ENCODE data around the gene MRTFB. TPM values are rescaled to one million over a fixed set of nuclear protein-coding genes. Genes with fewer than 3 reads are reported as not detected.

MRTFB gene
- total and polyA plus RNA-seq, 2 experiments from 2014 or later: 13.9 to 22.2 TPM

DNA sequence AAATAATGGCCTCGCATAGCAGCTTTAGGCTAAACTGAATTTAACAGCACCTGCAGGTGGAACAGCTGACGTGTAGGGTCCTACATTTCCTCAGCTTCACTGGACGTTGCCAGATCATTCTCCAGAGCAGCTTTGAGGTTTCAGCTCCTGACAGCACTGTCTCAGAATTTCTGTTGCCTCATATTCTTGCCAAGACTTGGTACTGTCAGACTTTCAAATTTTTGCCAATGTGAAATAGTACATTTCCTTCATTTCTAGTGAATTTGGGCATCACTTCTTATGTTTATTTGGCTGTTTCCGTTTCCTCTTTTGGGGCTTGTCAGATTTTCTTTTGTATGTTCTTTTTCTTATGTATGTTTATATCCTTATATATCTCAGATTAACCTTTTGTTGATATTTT, 48.7 kb downstream of the MRTFB start:
- H3K4me3 Mint-ChIP-seq: no peak overlapping the region
- ATAC-seq (no peak), DNase-seq (ENCODE audit: low spot score) (no peak)
- H3K36me3 ChIP-seq (ENCODE audit: insufficient read depth): no peaks in the 10 kb centered on the region
- H3K4me2 ChIP-seq: no peak overlapping the region
- peaks cover 80% of the 10 kb centered on the region for H3K79me2 ChIP-seq (replicated peaks; ENCODE audit: insufficient read depth)
- H3F3A ChIP-seq (replicated peaks; ENCODE audit: low read depth): no peaks in the 10 kb centered on the region
- no peaks in the 10 kb centered on the region for H3K27me3 ChIP-seq (ENCODE audit: insufficient read depth)
- TF ChIP-seq JUNB (IDR thresholded peaks at IDR 0.05; ENCODE audit: unreplicated experiment) (no peak), EZH2phosphoT487 (IDR thresholded peaks at IDR 0.05; ENCODE audit: unreplicated experiment) (no peak), REST (IDR thresholded peaks at IDR 0.05; ENCODE audit: unreplicated experiment) (no peak), ZNF114 (CRISPR knock-in tag; IDR thresholded peaks at IDR 0.05) (no peak), ZNF331 (CRISPR knock-in tag; IDR thresholded peaks at IDR 0.05; ENCODE audit: low read depth) (no peak), ZNF462 (CRISPR knock-in tag; IDR thresholded peaks at IDR 0.05) (no peak), EZH2 (IDR thresholded peaks at IDR 0.05; ENCODE audit: low read depth, unreplicated experiment) (no peak), POLR2AphosphoS5 (IDR thresholded peaks at IDR 0.05; ENCODE audit: low read depth) (no peak), CREB1 (CRISPR knock-in tag; IDR thresholded peaks at IDR 0.05; ENCODE audit: low read depth) (no peak), STAT1 (IDR thresholded peaks at IDR 0.05; ENCODE audit: unreplicated experiment) (no peak)
- TF ChIP-seq, protein P1, sequence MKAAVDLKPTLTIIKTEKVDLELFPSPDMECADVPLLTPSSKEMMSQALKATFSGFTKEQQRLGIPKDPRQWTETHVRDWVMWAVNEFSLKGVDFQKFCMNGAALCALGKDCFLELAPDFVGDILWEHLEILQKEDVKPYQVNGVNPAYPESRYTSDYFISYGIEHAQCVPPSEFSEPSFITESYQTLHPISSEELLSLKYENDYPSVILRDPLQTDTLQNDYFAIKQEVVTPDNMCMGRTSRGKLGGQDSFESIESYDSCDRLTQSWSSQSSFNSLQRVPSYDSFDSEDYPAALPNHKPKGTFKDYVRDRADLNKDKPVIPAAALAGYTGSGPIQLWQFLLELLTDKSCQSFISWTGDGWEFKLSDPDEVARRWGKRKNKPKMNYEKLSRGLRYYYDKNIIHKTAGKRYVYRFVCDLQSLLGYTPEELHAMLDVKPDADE (IDR thresholded peaks at IDR 0.05): no peak
- TF ChIP-seq, protein P2, sequence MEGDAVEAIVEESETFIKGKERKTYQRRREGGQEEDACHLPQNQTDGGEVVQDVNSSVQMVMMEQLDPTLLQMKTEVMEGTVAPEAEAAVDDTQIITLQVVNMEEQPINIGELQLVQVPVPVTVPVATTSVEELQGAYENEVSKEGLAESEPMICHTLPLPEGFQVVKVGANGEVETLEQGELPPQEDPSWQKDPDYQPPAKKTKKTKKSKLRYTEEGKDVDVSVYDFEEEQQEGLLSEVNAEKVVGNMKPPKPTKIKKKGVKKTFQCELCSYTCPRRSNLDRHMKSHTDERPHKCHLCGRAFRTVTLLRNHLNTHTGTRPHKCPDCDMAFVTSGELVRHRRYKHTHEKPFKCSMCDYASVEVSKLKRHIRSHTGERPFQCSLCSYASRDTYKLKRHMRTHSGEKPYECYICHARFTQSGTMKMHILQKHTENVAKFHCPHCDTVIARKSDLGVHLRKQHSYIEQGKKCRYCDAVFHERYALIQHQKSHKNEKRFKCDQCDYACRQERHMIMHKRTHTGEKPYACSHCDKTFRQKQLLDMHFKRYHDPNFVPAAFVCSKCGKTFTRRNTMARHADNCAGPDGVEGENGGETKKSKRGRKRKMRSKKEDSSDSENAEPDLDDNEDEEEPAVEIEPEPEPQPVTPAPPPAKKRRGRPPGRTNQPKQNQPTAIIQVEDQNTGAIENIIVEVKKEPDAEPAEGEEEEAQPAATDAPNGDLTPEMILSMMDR (conservative IDR thresholded peaks at IDR 0.05; ENCODE audit: low read depth in 2 of 2): no peak
- no peak overlapping the region for H2AFZ ChIP-seq
- H4K20me1 ChIP-seq (replicated peaks; ENCODE audit: insufficient read depth): peaks cover 22% of the 10 kb centered on the region
- no peak overlapping the region for H3K4me3 ChIP-seq
- H3K9me2 ChIP-seq (ENCODE audit: insufficient read depth): no peaks in the 10 kb centered on the region
- peaks cover 8% of the 10 kb centered on the region; the same call in 2 of the 3 replicates for H3K4me1 Mint-ChIP-seq
- H3K27ac ChIP-seq (ENCODE audit: low read depth): no peak overlapping the region
- no peaks in the 10 kb centered on the region for H3K9me3 Mint-ChIP-seq
- H3K4me1 ChIP-seq (ENCODE audit: insufficient read depth): peaks cover 9% of the 10 kb centered on the region; the same call in 1 of the 2 replicates
- H3K36me3 Mint-ChIP-seq (ENCODE audit: low read depth): peaks cover 8% of the 10 kb centered on the region; the same call in 2 of the 3 replicates
- no peak overlapping the region for H3K27ac Mint-ChIP-seq
- peaks cover 4% of the 10 kb centered on the region for H3K27me3 Mint-ChIP-seq (ENCODE audit: insufficient read depth, low read depth, poor library complexity)
